ENCODE results near the gene TBX2.
"Not testable (repeated sequence)": the region's sequence is repeated elsewhere in the genome, so short reads cannot be mapped to it uniquely, and the experiment has no call there.

TBX2 gene

DNA sequence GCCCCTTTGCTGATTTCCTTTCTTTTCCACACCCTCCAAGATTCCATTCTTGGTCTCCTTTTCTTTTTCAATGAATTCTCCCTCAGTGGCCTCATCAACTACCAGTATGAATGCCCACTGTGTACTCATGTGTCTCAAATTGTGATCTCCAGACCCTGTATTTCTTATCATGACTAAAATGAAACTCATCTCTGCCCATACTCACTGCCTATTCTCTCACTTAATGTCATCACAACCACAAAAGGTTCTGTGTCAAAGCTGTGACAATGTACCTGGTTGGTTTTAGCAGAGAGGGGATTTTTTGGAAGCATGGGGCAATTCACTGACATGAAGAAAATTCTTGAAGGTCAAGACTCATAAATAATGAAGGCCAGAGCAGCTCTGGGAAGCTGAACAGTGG lies 41.1 kb downstream of the TBX2 start:
- no peak for DNase-seq

DNA sequence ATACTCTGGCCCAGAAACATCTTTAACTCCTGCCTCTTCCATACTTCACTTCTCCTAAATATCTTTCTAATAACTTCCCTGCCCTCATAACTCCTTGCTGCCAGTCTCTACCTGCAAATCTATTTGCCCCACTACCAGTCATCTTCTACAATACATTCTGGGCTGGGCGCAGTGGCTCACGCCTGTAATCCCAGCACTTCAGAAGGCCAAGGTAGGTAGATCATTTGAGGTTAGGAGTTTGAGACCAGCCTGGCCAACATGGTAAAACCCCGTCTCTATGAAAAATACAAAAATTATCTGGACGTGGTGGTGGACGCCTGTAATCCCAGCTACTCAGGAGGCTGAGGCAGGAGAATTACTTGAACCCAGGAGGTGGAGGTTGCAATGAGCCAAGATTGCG lies 41.9 kb downstream of the TBX2 start:
- DNase-seq, result not testable (repeated sequence)

- DNase-seq, result no peak
Measured at GRCh38 chr17:61442136-61442775, 42.6 kb downstream of the TBX2 start.

DNA sequence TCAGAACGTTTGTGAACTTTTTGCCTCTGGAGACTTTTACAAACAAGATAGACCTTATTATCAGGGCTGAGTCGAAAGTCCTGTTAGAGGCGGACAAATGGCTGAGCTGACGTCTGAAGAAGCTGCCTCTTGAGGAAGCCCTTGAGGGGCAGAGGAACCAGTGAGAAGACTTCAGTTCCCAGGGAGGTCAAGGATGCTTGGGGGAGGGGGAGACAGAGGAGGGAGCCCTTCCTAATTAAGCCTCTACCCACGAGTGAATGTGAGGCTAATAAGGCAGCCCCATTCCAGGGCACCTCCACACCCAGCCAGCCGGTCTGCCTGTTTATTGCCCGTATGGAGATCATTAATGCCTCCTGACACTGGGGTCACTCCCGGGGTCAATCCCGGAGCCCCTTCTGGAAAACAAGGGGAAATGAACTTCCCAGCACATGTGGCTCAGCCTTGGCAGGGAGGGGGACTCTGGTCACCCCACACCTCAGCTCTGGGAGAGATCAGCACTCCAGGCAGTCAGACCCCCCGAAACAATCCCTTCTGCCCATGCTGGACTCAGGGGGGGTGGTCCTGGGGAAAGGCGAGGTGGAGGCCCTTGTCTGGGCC lies 43.3 kb downstream of the TBX2 start:
- DNase-seq, result no peak

- DNase-seq, result no peak
Measured at GRCh38 chr17:61443475-61443882, 43.8 kb downstream of the TBX2 start.

- no peak for DNase-seq
Measured at GRCh38 chr17:61444075-61444474, 44.4 kb downstream of the TBX2 start.

- no peak for DNase-seq
Measured at GRCh38 chr17:61444831-61445230, 45.2 kb downstream of the TBX2 start.

- DNase-seq, result no peak
Measured at GRCh38 chr17:61447358-61447757, 47.7 kb downstream of the TBX2 start.

DNA sequence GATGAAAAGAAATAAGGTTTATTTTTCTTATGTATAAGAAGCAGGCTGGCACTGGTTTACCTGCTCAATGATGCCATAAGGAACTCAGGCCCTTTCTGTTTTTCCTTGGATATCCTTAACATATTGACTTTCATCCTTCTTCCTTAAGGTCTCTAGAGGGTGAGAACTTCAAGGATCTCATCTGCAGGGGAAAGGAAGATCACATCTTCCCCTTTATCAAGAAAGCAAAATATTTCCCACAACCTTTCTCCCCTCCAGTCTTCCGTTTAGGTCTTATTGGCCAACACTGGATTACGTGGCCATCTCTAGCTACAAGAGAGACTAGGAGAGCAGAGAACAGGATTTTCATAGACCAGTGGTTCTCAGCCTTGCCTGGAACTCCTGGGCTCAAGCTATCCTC lies 48.4 kb downstream of the TBX2 start:
- no peak for DNase-seq

DNA sequence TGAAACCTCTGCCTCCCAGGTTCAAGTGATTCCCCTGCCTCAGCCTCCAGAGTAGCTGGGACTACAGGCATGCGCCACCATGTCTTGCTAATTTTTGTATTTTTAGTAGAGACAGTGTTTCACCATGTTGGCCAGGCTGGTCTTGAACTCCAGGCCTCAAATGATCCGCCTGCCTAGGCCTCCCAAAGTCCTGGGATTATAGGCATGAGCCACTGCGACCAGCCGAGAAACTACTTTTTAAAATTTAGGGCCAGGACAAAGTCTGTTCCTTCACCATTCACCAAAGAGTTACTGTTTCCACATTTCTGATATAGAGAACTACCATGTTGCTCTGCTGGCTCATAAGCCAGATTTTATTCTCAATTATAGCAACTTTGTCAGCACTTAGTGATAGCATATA lies 49.5 kb downstream of the TBX2 start:
- not testable (repeated sequence) for DNase-seq

DNA sequence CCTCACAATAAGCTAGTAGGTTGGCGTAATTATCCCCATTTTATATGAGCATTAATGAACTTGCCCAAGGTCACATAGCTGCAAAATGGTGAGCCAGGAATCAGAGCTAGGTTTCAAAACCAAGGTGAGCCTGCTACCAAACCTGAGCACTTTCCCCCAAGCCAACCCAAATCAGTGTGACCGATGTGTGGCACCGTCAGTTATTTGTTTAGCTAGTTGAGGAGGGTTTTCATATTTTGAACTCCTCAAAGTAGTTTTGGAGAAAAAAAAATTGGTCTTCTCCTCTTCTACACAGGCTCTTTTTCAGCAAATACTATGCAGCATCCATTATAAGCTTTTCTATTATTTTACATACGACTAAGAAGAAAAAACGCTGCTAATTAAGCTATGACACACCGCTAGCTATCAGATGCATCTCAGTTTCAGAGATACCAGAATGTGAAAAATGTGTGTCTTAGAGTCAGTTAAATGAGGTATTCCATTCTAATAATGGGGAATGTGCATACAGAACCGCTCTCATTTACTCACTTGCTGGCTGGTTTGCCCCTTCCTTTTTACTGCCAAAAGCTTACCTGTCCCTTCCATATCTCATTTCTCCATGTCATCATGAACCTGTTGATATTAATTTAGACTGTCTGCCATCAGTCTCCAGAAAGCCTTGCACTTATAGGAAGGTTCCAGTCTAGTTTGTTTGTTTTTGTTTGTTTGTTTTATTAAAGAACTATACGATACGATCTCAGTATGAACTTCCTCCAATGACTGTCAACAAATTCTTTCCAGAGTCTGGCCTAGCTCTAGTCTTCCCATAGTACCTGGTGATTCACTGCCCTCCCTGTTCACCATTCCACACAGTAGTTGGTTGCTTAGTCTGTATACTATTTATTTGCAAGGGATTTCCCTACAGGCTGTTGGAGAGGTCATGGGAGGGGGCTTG lies 50.3 kb downstream of the TBX2 start:
- DNase-seq, result no peak

- DNase-seq, result no peak
Measured at GRCh38 chr17:61450641-61451537, 51.2 kb downstream of the TBX2 start.

DNA sequence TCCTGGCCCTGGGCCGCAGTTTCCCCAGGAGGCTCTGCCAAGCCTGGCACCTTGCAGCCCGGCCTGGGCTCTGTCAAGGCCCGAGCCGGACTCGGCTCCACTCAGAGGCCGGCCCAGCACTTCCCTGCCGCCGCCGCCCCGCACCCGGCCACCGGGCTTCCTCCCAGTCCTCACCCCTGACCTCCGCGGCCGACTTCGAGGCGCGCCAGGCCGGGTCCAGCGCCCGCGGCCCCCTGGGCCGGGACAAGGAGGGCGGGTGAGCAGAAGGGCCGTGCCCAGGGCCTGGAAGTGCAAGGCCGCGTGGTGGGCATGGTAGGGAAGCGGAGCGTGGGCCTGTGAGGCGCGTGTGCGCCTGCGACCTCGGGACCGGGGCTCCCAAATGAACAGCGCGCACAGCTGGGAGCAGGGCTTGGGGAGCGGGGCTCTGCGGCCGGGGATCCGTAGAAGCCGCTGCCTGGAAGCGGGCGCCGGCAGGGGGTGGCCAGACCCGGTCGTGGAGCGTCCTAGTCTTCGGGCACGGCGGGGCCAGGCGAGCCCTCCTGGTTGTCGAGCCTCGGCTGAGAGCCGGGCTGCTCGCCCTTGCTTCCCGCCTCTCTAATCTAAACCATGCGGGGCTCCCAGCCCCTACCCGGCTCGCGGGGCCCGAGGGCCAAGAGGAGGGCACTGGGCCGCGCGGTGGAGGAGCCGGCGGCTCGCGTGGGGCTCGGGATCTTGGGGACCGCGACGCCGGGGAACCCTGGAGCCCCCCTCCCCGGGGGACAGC lies 52.1 kb downstream of the TBX2 start:
- no peak for DNase-seq

- DNase-seq, result no peak
Measured at GRCh38 chr17:61452301-61453290, 53.0 kb downstream of the TBX2 start, which contains the start of gene TBX4. Gene TBX4, plus strand, starts transcription at chr17:61452422. Its CDS starts 4,069 bp downstream, at chr17:61456491.

DNA sequence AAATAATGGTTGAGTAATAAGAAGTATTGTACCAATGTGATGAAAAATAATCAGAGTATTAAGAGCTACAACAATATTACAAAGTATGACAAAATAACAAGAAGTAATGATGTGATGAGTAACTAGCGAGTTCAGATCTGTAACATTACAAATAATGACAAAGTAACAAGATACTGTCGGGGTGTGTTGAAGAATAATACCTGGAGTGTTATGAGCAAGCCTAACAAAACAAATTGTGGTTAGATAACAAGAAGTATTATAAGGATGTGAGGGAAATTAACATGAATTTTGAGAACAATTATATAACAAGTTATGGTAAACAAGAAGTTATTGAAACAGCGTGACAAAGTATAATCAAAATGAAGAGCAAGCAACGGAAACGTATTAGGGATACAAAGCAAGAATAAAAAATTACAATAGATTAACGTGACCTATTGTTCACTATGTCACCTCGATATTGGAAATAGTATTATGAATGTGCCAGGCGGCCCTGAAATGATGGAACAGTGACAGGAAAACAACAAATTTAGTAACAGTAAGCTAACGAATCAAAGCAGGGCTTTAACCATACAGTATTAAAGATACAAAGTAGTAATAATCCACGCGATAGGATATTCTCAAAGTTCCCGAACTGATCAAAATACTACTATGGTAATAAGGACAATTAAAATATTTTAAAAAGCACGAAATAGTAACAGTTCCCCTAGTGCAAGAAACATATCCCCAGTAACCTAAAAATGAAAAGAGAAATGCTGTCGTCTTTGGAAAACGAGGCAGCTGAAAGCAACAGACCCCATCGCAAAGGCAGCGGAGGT lies 54.1 kb downstream of the TBX2 start:
- DNase-seq, result no peak

DNA sequence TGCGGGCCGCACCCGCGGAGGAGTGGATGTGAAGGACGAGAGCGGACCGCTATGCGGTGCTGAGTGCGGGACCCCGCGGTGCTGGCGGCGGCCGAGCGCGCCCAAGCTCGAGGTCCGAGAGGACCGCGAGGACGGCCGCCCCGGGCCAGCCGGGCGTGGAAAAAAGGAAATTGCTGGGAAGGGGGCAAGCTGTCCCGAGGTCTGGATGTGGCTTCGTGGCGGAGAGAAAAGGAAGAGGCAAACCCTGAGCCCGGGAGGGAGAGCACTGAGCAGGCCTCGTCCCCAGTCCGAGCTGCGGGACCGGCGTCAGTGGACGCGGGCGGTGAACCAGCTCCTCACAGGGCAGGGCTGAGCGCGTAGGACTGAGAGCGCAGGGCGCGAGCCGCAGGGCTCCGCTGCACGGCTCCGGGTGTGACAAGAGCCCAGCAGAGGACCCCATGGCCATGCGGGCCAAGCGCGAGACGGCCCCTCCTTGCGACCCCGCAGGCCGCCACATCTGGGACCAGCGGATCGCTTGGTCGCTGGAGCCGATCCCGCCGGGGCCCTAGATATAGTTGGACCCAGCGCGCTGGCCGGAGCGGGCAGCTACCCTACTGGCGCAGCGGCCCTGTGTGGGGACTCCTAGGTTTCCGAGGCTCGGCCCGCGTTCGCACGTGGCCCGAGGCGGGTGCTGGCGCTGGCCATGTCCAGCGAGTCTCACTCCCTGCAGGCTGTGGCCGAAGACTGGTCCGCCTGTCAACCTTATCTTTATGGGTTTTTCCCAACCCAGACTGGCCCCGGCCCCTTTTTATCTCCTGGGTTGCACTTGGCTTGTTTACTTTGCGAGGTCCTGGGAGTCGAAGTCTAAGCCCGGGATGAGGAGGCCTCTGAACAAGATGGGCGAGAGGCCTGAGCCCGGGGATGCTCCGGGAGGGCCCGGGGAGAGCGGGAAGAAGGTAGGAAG lies 55.0 kb downstream of the TBX2 start:
- DNase-seq, result no peak

DNA sequence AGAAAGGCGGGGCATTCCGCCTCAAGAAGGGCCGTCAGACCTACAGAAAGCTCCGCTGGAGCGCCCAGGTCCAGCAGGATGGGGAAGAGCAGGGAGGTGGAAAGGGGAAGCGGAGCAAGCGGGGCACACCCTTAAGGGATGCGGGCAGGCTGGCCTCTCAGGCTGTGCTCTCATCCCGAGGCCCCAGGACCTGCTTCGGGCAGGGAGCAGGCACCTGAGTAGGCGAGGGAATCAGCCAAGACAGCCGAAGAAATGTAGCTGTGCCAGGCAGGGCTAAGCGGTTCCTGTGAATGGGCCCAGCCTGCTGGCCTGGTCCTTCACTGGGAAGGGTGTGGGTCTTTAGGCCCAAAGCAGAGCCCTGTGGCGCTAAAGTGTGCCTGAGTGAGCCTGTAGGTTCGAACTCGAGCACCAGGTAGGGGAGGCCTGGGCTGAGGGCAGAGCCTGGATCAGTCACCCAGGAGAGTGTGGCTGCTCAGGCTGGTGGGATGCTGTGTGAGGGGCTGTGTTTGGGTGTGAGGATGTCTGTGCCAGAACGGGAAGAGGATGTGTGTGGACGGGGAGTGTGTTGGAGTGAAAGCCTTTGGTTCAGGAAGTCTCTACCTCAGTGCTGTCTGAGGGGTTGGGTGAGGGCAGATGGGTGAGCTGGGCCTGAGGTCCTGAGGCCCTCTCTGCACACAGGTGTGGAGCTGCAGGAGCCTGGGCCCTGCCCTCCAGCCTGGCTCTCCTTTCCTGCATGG lies 55.8 kb downstream of the TBX2 start:
- DNase-seq, result no peak
